GM18907 (cell line): ENCODE data around the gene PRKD2.
"Not testable (repeated sequence)": the region's sequence is repeated elsewhere in the genome, so short reads cannot be mapped to it uniquely, and the experiment has no call there.

Experiments
- ATAC-seq: cut with Tn5 transposase; IDR thresholded peaks from one replicate; pipeline ENCODE4 v1.9.1; 2021; ENCODE audit warnings: mild to moderate bottlenecking, moderate library complexity; ENCODE audit not compliant: unreplicated experiment

Gene PRKD2

DNA sequence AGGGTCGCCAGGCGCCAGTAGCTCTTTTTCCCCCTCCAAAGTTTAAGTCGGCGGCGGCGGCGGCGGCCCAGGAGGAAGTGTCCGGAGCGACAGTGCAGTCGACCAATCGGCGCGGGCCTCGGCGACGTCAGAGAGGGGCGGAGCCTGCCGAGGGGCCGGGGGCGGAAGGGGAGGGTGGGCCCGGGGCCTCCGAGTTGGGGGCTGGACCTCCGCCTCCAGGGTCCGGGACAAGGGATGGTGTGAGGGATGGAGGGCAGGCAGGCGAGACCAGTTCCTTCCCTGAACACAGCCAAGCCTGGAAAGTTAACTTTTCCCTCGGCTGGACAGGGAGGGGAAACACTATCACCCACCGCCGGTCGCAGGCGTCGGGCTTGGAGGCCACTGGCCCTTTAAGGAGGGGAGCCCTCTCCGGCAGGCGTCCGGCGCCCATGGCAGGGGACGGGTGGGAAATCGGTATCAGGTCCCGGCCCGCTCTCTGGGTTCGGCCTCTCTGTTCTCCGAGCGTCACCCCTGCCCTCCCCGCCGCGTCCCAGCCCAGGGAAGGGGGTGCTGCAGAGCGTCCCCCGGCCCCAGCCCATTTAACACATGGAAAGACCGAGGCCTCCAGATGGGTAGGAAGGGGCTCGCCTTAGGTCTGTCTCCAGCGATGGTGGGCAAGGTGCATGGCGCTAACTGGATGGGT lies at the start of gene PRKD2:
Gene PRKD2, minus strand, starts transcription at position 81 of the 682 bp plus-strand sequence. CDS start 744 bp downstream, outside the sequence.
- ATAC-seq = peak; percentile 32

DNA sequence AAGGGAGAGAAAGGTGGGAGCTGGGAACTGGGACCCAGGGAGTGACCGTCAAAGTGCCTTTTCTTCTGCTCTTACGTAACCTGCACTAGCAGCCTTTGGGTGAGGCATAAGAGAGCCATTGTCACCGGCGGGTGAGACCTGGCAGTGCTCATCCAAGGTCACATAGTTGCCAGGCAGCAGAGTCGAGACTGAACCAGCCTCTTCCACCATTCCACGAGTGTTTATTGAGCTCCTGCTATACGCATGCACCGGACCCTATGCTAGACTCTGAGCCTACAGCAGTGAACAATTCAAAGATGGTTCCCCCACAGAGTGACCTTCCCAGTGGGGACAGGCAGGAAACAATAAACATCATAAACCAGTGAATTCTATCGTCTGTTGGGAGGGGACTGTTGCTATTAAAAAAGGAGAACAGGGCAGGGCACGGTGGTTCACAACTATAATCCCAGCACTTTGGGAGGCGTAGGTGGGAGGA lies 47.9 kb upstream of the PRKD2 start:
- ATAC-seq = no peak

DNA sequence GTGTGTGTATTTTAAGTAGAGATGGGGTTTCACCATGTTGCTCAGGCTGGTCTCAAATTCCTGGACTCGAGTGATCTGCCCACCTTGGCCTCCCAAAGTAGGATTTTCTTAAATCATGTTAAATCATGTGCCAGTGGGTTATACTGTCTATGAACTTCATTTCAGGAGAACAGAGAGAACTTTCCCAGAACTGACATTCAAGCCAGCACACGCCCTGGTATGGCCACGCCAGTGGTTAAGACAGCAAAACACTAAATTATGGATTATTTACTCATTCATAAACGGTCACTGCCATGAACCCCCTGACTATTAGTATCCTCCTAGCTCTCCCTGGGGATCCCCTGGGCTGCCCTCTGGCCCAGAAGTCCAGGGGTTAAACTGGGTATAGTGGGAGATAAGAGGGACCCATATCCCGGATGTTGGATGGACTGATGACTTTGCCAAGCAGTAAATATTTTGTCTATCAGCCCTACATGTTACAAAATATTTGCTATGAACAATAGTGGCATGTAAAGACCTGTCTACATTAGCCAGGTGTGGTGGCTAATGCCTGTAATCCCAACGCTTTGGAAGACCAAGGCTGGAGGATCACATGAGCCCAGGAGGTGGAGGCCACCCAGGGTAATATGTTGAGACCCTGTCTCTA lies 45.5 kb upstream of the PRKD2 start:
- ATAC-seq = no peak

DNA sequence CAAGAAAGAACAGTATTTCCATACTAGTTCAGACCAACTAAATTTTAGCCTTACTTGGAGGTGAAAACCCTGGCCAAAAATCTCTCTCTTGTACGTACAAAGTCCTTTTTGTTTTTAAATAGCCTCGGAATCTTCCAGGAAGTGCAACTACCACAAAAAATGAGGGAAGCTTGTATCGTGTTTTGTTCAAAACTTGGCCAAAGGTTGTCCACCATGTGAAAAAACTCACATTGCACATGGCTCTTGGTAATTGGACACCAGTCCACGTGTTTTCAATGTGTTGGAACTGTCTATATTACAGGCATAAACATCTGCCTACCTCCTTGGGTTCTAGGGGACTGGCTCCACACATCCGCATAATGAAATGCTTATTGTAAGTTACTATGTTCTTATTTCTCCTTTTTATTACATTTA lies 44.5 kb upstream of the PRKD2 start:
- ATAC-seq = no peak

DNA sequence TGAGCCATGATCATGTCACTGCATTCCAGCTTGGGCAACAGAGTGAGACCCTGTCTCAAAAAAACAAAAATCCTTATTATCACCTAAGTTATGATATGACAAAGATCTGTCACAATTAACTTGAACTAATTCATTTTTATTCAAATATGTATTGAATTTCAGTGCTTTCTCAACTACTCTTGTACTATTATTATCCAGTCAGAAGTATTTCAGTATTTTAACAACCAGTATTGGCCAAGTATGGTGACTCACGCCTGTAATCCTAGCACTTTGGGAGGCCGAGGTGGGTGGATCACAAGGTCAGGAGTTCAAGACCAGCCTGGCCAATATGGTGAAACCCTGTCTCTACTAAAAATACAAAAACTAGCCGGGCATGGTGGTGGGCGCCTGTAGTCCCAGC lies 44.0 kb upstream of the PRKD2 start:
- not testable (repeated sequence) for ATAC-seq

DNA sequence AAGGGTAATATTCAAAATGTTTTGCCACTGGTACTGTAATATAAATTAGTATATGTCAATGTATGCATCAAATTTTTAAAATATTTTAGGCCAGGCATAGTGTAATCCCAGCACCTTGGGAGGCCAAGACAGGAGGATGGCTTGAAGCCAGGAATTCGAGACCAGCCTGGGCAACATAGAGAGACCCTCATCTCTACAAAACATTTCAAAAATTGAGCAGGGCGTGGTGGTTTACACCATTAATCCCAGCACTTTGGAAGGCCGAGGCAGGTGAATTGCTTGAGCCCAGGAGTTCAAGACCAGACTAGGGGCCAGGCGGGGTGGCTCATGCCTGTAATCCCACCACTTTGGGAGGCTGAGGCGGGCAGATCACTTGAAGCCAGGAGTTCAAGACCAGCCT lies 43.4 kb upstream of the PRKD2 start:
- no peak for ATAC-seq

DNA sequence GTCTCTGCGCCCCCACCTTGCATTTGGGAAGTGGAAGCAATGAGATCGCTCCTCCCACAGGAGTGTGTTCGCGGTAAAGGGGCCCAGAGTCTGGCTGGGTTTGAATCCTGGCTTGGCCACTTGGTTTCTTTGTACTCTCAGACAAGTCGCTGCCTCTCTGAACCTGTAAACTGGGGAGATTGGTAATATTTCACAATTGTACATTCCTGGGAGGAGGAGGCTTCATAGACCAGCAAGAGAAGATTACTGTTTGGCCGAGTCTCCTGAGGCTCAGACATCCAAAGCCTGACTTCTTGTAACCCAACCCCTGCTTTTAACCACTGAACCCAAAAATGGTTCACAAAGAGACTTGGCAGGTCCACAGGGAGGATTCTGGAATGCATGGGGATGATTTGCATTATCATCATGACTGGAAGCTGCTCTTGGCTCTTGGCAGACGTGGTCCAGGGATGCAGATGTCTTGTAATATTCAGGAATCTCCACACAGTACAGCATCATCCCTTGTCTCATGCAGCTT lies 43.0 kb upstream of the PRKD2 start:
- ATAC-seq = no peak

DNA sequence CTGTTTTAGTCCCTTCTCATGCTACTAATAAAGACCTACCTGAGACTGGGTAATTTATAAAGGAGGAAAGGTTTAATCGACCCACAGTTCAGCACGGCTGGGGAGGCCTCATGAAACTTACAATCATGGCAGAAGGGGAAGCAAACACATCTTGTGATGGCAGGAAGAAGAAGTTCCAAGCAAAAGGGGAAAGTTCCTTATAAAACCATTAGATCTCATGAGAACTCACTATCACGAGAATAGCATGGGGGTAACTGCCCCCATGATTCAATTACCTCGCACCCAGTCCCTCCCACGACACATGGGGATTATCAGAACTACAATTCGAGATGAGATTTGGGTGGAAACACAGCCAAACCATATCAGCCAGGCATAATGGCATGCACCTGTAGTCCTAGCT lies 42.3 kb upstream of the PRKD2 start:
- no peak for ATAC-seq

DNA sequence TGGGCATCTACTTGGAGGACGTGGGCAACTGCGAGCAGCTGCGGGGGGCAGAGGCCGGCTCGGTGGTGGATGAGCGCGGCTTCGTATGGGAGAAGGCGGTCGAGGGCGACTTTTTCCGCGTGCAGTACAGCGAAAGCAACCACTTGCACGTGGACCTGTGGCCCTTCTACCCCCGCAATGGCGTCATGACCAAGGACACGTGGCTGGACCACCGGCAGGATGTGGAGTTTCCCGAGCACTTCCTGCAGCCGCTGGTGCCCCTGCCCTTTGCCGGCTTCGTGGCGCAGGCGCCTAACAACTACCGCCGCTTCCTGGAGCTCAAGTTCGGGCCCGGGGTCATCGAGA lies 39.6 kb upstream of the PRKD2 start:
- no peak for ATAC-seq

- no peak for ATAC-seq
These were observed 39.1 kb upstream of the PRKD2 start for GRCh38 chr19:46755853-46756543.

- no peak for ATAC-seq
These were observed 38.4 kb upstream of the PRKD2 start for GRCh38 chr19:46755077-46755852.

DNA sequence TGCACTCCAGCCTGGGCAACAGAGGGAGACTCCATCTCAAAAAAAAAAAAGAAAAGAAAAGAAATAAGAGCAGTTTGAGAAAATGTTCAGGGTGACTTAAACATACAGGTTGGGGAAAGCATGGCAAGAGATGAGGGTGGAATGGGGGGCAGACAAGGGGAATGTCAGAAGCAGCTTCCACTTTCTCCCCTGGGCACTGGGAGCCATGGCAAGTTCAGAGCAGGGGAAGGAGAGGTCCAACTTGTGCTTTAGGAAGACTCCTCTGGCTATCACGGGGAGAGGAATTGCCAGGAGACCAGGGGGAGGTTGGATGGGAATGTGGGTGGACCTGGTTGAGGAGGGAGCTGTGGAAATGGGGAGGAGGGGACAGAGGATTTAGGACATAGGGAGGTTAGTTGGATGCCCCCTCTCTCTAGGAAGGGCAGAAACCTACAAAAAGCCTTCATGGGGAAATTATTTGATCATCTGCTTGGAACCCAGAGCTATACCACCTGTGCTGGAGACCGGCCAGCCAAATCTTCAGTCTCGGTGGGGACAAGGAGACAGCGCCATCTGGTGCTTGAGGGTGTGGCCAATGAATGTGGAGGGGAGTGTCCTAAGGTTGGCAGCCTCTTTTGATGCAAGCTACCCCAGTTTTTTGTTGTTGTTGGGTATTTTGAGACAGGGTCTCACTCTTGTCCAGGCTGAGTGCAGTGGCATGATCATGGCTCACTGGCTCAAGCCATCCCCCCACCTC lies 36.7 kb upstream of the PRKD2 start:
- ATAC-seq = no peak

- no peak for ATAC-seq
These were observed 31.6 kb upstream of the PRKD2 start for GRCh38 chr19:46748325-46749109.

DNA sequence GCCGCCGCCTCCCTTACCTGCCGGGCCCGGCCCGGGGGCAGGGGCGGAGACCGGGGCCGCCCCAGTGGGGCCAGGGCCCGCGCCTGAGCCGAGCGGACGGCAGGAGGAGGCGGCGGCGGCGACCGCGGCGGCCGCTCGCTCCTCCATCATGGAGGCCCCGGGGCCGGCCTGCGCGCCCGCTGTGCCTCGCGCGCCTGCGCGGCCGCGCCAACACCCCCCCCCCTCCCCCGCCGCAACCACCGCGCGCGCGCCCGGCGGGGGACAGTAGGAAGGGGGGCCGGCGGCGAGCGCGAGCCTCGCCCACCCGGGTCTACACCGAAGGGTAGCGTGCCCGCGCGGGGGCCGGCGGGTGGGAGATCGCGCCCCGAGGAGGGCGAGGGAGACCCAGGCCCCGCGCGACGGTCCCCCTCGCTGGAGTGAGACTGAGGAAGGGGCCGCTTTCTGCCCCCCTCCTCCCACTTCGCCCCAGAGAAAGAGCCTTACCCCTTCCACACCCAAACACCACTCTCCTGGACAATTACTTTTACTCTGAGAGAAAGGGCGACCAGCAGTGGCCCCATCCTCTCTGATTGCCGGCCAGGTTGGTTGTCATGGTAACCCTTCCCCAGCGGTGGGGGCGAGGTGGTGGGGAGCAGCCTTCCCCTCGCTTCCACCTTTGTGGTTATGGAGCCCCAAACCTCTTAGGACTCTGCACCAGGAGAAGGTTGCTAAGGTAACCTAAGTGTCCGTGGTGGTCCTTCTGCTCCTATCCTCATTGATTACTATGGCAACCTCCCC lies 29.6 kb upstream of the PRKD2 start, which contains the start of gene STRN4:
Gene STRN4, minus strand, starts transcription at position 170 of the 777 bp plus-strand sequence. Its CDS starts 20 bp downstream, at position 150.
- peak; percentile 35 for ATAC-seq

GRCh38 chr19:46745521-46746280 lies 28.8 kb upstream of the PRKD2 start, which contains the start of gene FKRP:
TSS of gene FKRP (plus strand) at chr19:46746057. CDS start at chr19:46755451, 9,394 bp downstream.
- peak; percentile 43 for ATAC-seq

DNA sequence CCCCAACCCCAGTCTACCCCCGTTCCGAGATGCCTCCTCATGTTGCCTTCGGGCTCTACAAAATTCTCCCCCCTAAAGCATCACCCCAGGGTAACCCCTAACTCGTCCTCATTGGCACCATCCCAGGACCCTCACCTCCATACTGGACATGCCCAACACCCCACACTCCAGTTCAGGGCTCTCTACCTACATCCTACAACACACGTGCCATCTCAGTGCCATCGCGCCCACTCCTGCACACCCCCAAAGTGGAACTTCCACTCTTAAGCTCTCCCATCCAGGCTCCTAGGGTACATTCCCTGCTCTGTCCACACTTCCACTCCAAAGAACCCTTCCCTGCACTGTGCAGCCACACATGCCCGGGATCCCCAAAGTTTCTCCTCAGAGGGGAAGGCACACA lies 28.1 kb upstream of the PRKD2 start:
- ATAC-seq = no peak

GRCh38 chr19:46744005-46744691 lies 27.2 kb upstream of the PRKD2 start:
- ATAC-seq = no peak
